SK-N-SH (cell line): ENCODE data around the gene BLZF1.

Experiments
- EP300 ChIP-seq, 2 experiments: IDR thresholded peaks; 2 replicates each; pipeline versions ENCODE4 v1.4.0 to v1.6.1; 2012; ENCODE audit warnings: borderline replicate concordance in 1 of 2, low read depth in 1 of 2, low read length in 1 of 2
- EZH2phosphoT487 ChIP-seq: fragments of 200-600 bp; sonication (generic); IDR thresholded peaks from 2 replicates; pipeline ENCODE4 v1.6.1; 2017; ENCODE audit warnings: low read depth, mixed run types, mild to moderate bottlenecking, antibody characterized with exemption, moderate library complexity, borderline replicate concordance
- FOSL2 ChIP-seq: IDR thresholded peaks from 2 replicates; pipeline ENCODE4 v1.4.0; 2012; ENCODE audit warnings: low read depth, mild to moderate bottlenecking, moderate library complexity, borderline replicate concordance
- MXI1 ChIP-seq: IDR thresholded peaks from 2 replicates; pipeline ENCODE4 v1.6.1; 2012; ENCODE audit warnings: mild to moderate bottlenecking, low read depth, low read length, improper control_type of control experiment
- RAD21 ChIP-seq: IDR thresholded peaks from 2 replicates; pipeline ENCODE4 v1.6.1; 2012; ENCODE audit warnings: mild to moderate bottlenecking, low read length
- RXRA ChIP-seq: IDR thresholded peaks from 2 replicates; pipeline ENCODE4 v1.4.0; 2012; ENCODE audit warnings: low read depth, mild to moderate bottlenecking, borderline replicate concordance
- SIN3A ChIP-seq: IDR thresholded peaks from 2 replicates; pipeline ENCODE4 v1.6.1; 2012; ENCODE audit warnings: low read depth, mild to moderate bottlenecking, low read length, moderate library complexity, borderline replicate concordance
- TF ChIP-seq, protein P1 (sequence below): fragments of 200-600 bp; sonication (generic); IDR thresholded peaks from 2 replicates; pipeline ENCODE4 v1.6.1; 2017; ENCODE audit warnings: antibody characterized with exemption, mild to moderate bottlenecking, moderate library complexity
- TF ChIP-seq, protein P2 (sequence below): IDR thresholded peaks from 2 replicates; pipeline ENCODE4; 2012

DNA sequence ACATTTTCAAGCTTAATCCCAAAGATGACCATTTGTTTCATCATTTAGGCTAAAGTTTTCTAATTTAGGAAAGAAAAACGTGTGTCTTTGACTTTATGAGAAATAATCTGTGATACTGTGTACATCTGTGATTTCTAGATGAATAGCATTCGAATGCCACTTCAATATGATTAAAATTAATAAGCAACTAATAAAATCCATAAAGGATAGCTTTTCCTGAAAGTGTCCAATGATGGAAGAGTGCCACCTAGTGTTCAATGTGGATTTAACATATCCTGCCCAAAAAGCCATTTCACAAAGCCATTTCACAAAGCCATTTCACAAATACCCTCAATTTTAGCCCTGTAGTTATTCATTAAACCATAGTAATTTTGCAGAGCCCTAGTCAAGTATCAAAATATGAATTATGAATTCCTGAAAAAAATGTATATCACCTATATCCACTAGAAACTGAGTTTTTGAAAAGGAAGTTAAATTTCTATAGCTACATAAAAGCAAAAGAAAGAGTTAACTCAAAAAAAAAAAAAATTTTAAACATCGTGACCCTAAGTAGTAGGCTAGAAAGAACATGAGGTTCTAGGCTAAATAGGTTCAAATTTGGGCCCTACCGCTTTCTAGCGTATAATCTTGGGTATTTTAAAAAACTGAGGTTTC is 19.5 kb upstream of the BLZF1 start:
- TF ChIP-seq, protein P1, sequence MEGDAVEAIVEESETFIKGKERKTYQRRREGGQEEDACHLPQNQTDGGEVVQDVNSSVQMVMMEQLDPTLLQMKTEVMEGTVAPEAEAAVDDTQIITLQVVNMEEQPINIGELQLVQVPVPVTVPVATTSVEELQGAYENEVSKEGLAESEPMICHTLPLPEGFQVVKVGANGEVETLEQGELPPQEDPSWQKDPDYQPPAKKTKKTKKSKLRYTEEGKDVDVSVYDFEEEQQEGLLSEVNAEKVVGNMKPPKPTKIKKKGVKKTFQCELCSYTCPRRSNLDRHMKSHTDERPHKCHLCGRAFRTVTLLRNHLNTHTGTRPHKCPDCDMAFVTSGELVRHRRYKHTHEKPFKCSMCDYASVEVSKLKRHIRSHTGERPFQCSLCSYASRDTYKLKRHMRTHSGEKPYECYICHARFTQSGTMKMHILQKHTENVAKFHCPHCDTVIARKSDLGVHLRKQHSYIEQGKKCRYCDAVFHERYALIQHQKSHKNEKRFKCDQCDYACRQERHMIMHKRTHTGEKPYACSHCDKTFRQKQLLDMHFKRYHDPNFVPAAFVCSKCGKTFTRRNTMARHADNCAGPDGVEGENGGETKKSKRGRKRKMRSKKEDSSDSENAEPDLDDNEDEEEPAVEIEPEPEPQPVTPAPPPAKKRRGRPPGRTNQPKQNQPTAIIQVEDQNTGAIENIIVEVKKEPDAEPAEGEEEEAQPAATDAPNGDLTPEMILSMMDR = peak; percentile 87
- TF ChIP-seq EP300 (IDR thresholded peaks at IDR 0.05; ENCODE audit: borderline replicate concordance in 1 of 2, low read depth in 1 of 2, low read length in 1 of 2) = no peak
- no peak for TF ChIP-seq SIN3A
- TF ChIP-seq FOSL2 = no peak
- no peak for TF ChIP-seq RXRA
- TF ChIP-seq, protein P2, sequence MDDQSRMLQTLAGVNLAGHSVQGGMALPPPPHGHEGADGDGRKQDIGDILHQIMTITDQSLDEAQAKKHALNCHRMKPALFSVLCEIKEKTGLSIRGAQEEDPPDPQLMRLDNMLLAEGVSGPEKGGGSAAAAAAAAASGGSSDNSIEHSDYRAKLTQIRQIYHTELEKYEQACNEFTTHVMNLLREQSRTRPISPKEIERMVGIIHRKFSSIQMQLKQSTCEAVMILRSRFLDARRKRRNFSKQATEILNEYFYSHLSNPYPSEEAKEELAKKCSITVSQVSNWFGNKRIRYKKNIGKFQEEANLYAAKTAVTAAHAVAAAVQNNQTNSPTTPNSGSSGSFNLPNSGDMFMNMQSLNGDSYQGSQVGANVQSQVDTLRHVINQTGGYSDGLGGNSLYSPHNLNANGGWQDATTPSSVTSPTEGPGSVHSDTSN = no peak
- no peak for TF ChIP-seq MXI1
- peak; percentile 92 for TF ChIP-seq RAD21
- no peak for TF ChIP-seq EZH2phosphoT487
